COLO829 (cell line): Measurements from ENCODE around the gene SV2A.
"Not testable (repeated sequence)": the region's sequence is repeated elsewhere in the genome, so short reads cannot be mapped to it uniquely, and the experiment has no call there.

ENCODE experiments used
- DNase-seq: peaks from one replicate; pipeline ENCODE4 v3.0.0; 2012; ENCODE audit warnings: low spot score

SV2A gene

GRCh38 chr1:149917571-149918144 is at the start of gene SV2A:
Gene SV2A (minus strand): TSS chr1:149917844. CDS start chr1:149913840, 4,004 bp downstream.
- DNase-seq = no peak

GRCh38 chr1:149967041-149967440 is 49.4 kb upstream of the SV2A start:
- no peak for DNase-seq

- DNase-seq = no peak
Measured at GRCh38 chr1:149966405-149966804, 48.8 kb upstream of the SV2A start.

- DNase-seq = no peak
Measured at GRCh38 chr1:149965440-149965839, 47.8 kb upstream of the SV2A start.

GRCh38 chr1:149963358-149963757 is 45.7 kb upstream of the SV2A start:
- DNase-seq = peak; percentile 63

GRCh38 chr1:149962736-149963135 is 45.1 kb upstream of the SV2A start:
- DNase-seq = no peak

GRCh38 chr1:149962039-149962647 is 44.5 kb upstream of the SV2A start:
- DNase-seq = peak; percentile 59

GRCh38 chr1:149957548-149957947 is 39.9 kb upstream of the SV2A start:
- not testable (repeated sequence) for DNase-seq

GRCh38 chr1:149949911-149950310 is 32.3 kb upstream of the SV2A start:
- no peak for DNase-seq

GRCh38 chr1:149945206-149945605 is 27.6 kb upstream of the SV2A start:
- DNase-seq = peak; percentile 91

- no peak for DNase-seq
Measured at GRCh38 chr1:149942885-149943284, 25.2 kb upstream of the SV2A start.

GRCh38 chr1:149942207-149942606 is 24.6 kb upstream of the SV2A start:
- no peak for DNase-seq

- no peak for DNase-seq
Measured at GRCh38 chr1:149940427-149940826, 22.8 kb upstream of the SV2A start.

GRCh38 chr1:149938668-149939003 is 21.0 kb upstream of the SV2A start:
- not testable (repeated sequence) for DNase-seq

- DNase-seq = no peak
Measured at GRCh38 chr1:149937759-149938158, 20.1 kb upstream of the SV2A start.

GRCh38 chr1:149936992-149937705 is 19.5 kb upstream of the SV2A start:
- peak; percentile 83 for DNase-seq

GRCh38 chr1:149936170-149936991 is 18.7 kb upstream of the SV2A start, which contains the start of gene MTMR11:
Gene MTMR11 (minus strand): TSS chr1:149936879. CDS start chr1:149936647, 232 bp downstream.
- DNase-seq = peak; percentile 82

- DNase-seq = no peak
Measured at GRCh38 chr1:149934356-149934755, 16.7 kb upstream of the SV2A start.

GRCh38 chr1:149933208-149933607 is 15.6 kb upstream of the SV2A start:
- no peak for DNase-seq

- DNase-seq = no peak
Measured at GRCh38 chr1:149932474-149932873, 14.8 kb upstream of the SV2A start.

GRCh38 chr1:149931212-149931790 is 13.7 kb upstream of the SV2A start:
- DNase-seq = no peak

- DNase-seq = no peak
Measured at GRCh38 chr1:149929856-149930255, 12.2 kb upstream of the SV2A start.
